RPMI7951 (cell line): ENCODE measurements around the gene TANC1. TPM values are rescaled to one million over a fixed set of nuclear protein-coding genes. Genes with fewer than 3 reads are reported as not detected.

Source experiments
- DNase-seq: peaks from one replicate; pipeline ENCODE4 v3.0.0-alpha.2; 2012; ENCODE audit warnings: low read depth
- total RNA-seq: library from RNA; depleted of rRNA; stranded (reverse); fragments of >200 nt; shearing (Covaris generic); gene quantifications from 2 replicates; pipeline ENCODE4 v1.2.3, GENCODE V29; 2014; rRNA removed

Gene TANC1
- 19.3 and 24.4 TPM in 2 replicates for total RNA-seq

DNA sequence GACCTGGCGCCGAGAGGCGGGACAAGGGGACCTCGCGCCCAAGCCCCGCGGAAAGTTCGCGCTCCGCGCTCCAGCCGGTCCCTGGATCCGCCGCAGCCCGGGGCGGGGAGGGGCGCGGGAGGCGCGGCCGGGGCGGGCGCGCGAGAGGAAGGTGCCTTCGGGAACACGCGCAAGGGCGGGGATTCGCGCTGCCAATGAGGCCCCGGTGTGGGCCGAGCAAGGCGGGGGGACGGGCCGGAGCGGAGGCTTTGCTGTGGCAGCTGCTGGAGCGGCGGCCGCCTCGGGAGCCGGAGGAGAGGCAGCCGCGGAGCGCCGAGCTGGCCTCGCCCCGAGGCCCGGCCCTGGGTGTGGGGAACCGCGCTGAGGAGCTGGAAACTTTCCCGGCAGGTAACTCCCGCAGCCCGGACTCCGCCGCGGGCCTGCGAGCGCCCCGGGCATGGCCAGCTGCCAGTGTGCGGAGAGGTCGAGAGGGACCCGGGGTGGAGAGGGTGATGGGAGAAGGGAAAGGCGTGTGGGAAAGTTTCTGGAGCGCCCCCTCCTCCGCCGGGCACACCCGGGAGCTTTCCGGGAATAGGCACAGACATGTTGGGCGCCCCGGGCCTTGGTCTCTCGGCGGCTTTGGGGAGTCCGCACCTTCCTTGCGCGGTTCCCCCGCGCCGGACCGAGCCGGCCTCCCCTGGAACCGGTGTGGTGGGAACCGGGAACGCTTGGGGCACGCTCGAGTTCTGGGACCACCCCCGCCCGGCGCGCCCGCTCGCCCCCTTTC, at the start of gene TANC1:
Gene TANC1 (plus strand): TSS at position 245 of the 766 bp plus-strand sequence. CDS start 97,271 bp downstream, outside the sequence.
- DNase-seq = peak; percentile 95

DNA sequence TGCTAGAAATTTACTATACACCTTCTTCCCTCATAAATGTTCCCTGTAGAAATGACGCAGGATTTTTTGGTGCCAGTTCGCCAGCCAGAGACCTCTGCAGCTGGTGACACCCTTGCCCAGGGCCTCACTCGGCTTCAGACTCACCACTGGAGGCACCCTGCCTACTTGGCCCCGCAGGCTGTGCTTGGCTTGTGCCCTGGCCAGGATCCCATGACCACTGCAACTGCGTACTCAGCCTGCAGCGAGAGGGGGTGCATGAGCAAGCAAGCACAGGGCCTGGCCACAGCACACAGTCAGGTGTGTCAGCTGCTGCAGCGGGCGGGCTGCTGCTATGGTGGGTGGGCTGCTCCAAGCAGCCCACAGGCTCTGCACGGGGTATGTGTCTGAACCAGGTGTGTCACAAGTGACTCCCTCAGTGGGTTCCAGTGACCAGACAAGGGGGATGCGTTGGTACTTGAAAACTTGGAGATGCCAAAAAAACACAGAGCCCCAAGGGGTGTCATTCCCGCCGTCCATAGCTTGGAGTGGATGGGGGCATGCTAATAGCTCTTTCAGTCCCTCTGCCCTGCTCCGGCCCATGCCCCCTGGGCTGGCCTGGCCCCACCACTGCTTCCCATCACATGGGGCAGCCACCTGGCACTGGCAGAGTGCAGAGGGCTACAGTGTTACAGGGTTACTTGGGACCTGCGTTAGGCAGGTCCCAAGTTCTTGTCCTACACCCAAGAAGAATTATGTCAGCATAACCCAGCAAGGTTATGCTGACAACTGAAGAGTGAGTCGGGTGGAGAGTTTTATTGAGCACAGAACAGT, 46.6 kb upstream of the TANC1 start:
- DNase-seq = no peak

DNA sequence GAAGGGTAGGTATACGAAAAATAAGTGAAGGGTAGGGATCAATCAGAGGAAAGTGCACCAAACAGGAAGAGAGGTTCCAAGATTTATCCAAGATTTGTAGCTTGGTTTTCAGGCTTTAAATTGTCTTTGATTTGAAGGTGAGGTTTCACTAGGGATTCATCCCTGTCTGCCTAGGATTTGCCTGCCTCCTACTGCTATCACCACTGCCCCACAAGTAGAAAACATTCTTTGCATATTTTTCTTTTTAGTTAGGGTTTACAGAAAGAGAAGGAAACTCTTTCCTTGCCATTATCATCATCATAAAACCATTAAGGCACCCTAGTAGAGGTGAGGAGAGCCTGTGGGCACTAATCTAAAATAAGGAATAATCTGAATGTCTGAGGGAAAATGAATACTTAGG, 45.8 kb upstream of the TANC1 start:
- DNase-seq = no peak

DNA sequence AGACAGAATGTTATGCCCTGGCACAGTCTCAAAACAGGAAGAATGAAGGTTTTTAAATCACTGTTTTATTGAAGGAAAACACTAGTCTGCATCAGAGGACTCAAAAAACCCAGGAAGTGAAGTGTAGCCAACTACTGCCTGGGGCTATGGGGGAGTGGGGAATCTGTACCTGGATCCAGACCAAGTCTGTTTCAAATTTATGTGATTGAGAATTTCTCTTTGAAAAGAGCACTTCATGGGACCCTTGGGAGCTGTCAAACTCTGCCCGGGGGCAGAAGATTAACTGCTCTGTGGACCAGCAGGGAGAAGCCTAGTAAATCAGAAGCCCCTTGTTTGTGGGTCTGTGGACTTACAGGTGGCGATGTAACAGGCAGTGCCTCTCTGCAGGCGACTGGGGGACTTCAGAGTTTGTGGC, 45.3 kb upstream of the TANC1 start:
- DNase-seq = peak; percentile 70

DNA sequence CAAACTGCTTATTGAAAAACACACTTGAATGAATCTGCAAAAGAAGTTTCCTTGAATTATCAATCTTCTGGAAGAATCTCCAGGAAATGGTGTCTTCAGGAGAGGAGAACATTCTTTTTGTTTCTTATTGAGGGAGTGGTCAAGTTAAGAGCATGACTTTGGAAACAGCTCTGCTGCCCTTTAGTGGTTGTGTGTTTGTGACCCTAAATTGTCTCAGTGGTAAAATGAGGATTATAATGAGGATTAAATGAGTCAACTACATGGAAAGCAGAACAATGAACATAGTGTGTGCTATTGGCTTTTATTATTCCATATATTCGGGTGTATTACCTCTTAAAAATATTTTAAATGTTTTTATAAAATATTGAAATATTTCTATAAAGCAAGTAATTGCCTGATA, 44.8 kb upstream of the TANC1 start:
- no peak for DNase-seq

DNA sequence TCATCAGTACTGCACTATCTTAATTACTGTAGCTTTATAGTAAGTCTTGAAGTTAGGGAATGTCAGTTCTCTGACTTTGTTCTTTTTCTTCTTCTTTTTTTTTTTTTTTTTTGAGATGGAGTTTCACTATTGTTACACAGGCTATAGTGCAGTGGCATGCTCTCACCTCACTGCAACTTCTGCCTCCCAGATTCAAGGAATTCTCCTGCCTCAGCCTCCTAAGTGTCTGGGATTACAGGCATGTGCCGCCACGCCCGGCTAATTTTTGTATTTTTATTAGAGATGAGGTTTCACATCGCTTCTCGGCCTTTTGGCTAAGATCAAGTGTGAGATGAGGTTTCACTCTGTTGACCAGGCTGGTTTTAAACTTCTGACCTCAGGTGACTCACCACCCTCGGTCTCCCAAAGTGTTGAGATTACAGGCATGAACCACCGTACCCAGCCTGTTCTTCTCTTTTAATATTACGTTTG, 41.9 kb upstream of the TANC1 start:
- peak; percentile 85 for DNase-seq

DNA sequence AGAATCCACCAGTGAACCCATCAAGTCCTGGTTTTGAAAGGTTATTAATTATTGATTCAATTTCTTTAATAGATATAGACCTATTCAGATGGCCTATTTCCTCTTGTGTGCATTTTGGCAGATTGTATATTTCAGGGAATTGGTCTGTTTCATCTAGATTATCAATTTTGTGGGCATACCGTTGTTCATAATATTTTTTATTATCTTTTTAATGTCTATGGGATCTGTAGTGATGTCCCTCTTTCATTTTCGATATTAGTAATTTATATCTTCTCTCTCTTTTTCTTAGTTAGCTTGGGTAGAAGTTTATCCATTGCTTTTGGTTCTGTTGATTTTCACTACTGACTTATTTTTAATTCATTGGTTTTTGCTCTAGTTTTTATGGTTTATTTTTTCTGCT, 39.9 kb upstream of the TANC1 start:
- no peak for DNase-seq

DNA sequence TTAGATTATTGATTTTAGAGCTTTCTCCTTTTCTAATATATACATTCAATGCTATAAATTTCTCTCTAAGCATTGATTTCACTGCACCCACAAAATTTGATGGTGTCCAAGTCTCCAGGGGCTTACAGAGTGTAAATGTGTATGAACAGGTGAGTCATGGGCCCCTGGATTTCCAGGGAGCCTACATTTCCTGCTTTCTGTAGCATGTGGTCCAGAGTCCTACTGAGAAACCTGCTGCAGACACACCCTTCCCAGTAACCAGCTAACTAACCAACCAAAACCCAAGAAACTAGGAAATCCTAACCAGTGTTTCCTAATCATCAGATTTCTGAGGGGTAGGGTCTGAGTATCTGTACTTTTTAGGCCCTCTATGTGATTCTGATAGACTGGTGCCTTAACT, 39.5 kb upstream of the TANC1 start:
- no peak for DNase-seq

DNA sequence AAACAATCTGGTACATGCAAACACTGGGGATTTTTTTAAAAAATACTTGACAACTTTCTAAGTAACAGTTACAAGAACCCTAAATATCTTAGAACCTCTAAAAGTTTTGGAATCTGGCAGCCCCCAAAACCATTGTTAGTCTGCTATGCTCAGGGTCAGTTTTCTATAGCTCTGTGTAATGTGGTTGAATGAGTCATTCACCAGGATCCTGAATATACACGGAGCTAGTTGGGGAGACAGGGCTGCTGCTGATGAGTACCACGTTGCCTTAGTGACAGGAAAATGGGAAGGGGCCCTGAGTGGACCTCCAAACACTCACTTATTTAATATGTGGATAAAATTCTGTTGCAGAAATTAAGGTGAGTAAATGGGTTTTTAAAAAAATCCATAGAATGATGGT, 36.9 kb upstream of the TANC1 start:
- DNase-seq = peak; percentile 80

DNA sequence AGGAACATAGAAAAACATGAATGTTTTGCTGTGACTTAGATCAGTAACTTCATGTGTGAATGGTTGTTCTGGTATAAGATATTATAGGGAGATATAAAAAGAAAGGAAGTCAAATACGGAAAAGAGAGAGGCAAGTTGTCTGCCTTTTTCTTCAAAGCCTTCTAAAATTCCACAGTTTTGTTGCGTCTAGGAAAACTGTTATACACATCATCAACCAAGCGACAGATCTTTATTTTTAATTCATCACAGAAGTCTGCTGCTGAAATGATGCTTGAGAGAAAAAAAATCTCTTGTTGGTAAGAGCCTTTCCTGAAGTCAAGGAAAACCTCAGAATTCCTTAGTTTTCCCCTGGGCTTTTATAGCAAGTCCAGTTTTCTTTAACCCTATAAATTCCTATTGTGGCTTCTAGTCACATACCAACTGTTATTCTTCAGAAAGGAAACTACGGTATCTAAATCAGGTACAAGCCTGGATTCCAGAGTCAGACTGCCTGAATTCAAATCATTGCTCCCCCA, 36.3 kb upstream of the TANC1 start:
- peak; percentile 33 for DNase-seq

DNA sequence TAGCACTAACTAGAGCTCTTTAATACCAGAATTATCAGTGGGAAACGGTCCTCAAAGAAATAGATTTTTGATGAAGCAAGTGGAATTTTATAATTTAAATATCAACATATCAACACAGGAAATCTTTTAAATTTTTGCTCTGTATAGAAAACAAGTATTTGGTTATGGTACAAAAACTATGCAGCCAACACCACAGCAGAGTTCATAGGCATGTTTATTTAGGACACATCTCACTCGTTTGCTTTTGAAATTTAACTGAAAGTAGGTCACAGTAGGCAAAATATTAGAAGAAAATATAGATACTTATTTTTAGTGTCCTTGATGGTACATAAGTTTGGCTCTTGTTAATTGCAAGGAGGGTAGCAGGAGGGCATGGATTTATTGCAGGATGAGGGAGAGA, 34.3 kb upstream of the TANC1 start:
- DNase-seq = no peak

DNA sequence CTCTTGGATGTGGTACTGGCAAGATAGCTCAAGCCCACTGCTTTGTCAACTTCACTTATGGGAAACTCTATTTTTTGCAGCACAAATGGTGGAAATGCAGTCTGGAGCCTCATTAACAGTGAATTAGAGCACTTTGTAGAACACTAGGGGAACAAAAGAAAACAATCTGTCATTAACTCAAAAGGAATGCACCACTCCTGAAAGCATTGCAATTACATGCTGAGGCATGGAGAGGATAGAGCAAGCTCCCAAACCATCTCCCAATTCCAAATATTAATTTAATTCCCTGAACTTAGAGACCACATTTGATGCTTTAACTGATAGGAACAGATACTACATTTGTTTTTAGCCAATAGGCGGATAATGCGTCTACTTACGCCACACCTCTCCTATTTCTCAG, 32.8 kb upstream of the TANC1 start:
- no peak for DNase-seq

DNA sequence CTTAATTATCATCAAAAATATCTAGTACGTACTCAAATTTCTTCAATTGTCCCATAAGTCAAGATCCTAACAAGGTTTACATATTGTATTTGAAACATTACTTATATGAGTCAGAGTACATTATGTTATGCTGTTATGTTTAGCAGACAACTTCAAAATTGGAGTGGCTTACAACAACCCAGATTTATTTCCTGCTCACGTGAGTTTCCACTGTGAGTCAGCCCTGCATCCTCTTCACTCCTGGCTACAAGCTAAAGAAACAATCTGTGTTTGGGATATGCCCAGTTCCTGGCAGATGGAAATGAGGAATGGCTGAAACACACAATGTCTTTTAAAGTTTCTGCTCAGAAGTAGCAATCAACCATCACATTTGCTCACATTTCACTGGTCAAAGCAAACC, 31.5 kb upstream of the TANC1 start:
- DNase-seq = peak; percentile 88

DNA sequence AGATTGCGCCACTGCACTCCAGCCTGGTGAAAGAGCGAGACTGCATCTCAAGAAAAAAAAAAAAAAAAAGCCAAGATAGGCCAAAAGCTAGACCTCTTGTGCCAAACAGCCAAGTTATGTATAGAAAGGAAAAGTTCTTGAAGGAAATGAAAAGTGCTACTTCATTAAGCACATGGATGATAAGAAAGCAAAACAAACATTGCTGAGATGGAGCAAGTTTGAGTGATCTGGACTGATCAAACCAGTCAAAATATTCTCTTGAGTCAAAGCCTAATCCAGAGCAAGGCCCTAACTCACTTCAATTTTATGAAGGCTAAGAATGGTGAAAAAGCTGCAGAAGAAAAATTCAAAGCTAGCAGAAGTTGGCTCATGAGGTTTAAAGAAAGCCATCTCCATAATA, 28.1 kb upstream of the TANC1 start:
- no peak for DNase-seq

DNA sequence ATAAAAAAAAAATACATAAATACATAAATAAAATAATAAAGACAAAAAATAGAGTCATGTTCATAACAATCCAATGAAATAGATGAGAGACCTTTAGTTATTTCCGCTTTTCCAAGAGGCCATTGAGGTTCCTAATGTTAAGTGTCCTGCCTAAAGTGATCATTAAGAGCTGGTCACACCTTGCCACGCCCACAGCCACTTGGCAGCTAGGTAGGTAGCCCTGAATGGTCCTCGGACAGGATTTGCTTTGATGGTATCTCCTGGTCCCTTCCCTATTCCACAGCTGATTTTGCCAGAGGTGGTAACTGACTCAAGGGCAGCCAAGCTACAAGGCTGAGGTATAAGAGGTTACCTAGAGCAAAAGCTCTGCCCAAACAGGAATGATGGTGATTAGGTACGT, 24.5 kb upstream of the TANC1 start:
- DNase-seq = no peak

DNA sequence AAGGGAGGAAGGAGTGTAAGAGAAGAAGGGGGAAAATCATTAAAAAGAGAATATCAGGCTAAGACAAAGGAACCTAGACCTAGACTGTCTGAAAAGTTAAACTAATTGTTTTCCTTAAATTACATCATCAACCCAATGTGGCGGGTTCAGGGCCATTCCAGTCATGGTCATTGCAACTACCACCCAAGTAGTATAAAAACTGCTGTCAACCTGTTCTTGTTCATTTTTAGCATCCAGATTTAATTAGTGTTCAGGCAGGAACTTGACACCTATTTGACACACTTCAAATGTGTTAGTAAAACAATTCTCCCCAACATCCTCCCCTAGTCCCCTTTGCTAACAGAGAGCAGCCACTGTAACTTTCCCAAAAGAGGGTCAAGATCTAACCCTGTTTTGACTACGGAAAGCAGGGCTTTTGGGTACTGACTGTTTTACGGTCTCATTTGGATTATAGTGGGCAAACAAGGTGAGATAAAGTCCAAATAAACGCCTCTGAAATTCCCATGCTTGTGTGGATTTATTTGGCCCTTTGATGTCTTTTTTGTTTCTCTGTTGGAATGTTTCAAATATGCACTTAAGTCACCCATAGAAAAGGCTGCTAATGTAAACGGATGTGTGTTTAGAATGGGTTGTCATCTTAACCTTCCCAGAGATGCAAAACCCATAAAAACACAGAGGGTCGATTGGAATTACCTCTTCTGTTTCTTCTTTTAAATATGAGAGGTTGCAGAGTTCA, 19.3 kb upstream of the TANC1 start:
- DNase-seq = no peak

DNA sequence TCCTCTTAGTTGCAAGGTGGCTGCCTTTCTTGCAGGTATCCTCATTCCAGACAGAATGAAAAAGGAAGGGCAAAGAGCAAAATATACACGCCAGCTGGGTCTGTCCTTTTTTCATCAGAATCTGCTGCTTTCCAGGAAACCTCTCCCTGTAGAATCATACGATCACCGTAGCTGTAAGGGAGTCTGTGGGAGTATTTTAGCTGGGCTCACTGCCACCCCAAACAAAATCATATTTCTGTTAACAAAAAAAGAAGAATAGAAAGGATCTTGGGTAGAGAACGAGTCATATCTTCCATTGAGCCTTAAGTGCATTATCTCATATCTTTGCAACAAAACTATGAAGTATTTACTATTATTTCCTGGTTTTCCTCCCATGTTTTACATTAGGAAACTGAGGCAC, 15.0 kb upstream of the TANC1 start:
- peak; percentile 13 for DNase-seq

DNA sequence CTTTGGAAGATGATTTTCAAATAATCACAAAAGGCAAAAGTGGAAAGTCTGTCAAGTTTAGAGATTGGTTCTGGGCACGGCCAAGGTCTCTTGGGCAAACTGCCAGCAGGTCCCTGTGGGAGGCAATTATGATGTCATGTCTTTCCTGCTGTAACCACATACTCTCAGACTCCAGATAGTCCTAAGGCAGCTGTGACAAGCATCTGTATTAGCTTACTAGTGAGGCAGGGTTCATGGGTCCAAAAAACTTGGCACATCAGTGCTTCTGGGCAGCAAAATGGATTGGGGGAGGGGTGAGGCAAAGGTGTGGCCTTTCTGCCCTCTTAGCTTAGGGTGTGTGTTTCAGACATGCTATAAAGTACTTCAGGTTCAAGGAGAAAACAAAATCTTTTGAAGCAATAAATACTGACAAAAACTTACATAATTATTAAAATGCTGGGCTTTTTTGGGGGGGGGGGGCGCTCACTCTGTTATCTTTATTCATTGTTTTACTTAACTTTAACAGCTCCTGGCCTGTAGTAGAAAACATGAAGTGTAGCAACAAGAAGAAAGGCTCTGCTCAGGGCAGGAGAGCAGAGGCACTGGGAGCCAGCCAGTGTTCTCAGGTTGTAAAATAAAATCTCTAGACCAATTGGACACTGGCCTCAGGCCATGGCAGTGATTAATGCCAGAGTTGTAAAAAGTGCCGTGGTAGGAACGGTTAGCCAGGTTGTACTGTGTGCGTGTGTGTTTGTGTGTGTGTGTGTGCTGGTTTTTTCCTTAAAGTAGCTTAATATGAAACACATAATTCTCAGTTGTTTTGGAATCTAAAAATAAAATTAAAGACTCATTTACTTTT, 14.3 kb upstream of the TANC1 start:
- DNase-seq = peak; percentile 95

DNA sequence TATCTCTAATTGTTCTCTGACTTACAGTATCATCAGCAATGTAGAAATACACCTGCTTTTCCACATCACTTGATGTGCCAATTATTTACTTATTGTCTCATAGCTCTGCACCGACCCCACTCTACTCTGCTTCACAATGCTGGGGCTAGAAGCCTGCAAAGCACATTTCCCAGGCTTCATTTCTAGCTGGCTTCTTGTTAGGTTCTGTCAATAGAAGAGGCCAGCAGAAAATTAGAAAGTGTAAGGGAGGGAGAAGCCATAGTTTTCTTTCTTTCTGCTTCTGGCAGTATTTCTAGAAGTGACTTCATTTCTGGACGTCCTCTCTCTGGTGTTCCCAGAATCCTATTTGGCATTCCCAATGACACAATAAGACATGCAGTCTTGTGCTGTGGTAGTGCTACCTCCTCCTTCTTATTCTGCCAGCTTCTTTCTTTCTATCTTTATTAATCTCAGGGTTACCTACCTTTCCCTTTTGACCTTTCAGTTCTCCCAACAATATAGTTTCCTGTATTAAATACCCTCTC, 12.5 kb upstream of the TANC1 start:
- no peak for DNase-seq

DNA sequence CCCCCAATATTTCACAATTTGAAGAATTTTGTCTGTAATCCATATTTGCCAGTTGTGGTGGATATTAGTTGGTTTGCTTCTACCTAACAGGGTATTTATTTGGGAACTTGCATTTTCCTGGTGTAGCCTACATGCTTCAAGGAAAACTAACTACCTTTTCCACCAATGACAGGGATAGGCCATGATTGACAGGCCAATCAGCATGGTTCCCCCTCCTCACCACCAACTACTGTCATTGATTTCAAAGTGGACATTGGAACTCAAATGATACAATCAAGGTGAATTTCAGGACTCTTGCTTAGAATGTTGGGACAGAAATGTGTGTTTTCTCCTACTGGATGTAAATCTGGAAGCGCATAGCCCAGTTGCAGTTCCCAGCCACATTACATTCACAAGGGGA, 10.1 kb upstream of the TANC1 start:
- no peak for DNase-seq

DNA sequence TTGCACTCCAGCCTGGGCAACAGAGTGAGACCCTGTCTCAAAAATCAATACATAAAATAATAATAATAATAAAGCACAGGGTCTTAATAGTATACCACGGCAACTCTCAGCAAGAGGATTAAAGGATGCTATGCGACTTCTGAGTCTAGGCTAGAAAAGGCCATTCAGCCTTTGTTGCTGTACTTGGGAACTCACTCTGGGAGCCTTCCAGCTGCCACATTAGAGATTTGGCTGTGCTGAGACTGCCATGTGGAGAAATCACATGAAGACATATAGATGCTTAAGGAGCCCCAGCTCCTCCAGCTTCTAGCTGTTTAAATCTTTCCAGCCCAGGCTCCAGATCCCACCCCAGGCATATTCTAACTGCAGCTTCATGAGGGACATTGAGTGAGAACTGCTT, 8.2 kb upstream of the TANC1 start:
- DNase-seq = no peak
